ENCODE results near the gene CCR6.

DNA sequence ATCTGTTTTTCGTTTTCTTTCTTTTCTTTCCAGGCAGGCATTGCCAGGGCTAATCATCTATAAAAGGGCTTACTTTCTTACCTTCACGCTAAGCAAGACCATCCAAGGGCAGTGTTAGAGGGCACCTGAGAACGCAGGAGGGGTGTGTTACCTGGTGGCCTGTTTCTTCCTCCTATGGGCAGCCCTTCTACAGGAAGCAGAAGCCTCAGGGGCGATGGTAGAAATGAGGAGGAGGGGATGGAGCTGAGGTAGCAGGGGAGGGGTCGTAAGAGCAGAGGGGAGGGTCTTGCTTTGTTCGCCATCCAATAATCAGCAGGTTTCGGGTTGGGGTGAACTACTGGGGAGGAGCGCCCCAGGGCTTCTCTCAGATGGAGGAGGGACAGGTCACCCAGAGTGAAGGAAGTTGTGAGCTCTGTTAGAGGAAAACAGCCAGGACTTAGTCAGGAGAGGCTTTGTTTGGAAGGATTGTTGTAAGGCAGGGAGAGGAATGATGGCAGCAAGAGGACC, 1.5 kb upstream of the CCR6 start:
- TF ChIP-seq EZH2 (IDR thresholded peaks at IDR 0.05; ENCODE audit: insufficient read depth, poor library complexity, severe bottlenecking): no peak
- TF ChIP-seq EZH2phosphoT487 (IDR thresholded peaks at IDR 0.05; ENCODE audit: insufficient read depth, low read depth): no peak

Data from GM23248 (cell line).